ENCODE results near the gene SLC2A13. TPM values are rescaled to one million over a fixed set of nuclear protein-coding genes. Genes with fewer than 3 reads are reported as not detected.
"Not testable (repeated sequence)": the region's sequence is repeated elsewhere in the genome, so short reads cannot be mapped to it uniquely, and the experiment has no call there.

SLC2A13 gene
- total RNA-seq, 1 donor from 2014 or later, result 6.9 TPM

- no peak for DNase-seq (ENCODE audit: low read depth in 2 of 2)
These were observed 291.3 kb downstream of the SLC2A13 start for GRCh38 chr12:39814626-39815025.

DNA sequence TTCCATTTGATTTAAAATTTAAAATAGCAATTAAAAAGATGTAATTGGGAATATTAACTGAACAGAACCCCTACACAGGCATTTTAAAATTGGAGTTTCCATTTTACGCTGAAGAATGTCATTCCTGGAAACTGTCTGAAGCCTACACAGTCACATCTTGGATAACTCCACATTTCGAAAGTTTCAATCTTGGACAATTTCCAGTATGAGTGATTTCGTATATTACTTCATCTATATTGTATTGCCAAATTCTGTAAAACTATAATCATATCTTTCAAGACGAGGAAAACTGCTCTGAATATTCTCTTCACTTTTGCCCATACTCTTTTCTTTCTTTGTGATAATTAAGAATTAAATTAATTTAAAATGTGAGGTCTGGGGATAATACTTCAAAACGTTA is 292.1 kb downstream of the SLC2A13 start:
- no peak for DNase-seq (ENCODE audit: low read depth in 2 of 2)

DNA sequence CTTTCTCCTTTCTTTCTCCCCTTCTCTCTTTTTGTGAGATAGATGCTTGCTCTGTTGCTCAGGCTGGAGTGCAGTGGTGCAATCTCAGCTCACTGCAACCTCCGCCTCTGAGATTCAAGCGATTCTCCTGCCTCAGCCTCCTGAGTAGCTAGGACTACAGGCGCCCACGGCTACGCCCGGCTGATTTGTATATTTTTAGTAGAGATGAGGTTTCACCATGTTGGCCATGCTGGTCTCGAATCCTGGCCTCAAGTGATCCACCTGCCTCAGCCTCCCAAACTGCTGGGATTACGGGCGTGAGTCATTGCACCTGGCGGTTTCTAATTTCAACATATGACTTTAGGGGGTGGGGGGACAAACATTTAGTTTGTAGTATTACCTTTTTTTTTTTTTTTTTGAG is 293.4 kb downstream of the SLC2A13 start:
- DNase-seq (ENCODE audit: low read depth in 2 of 2), result not testable (repeated sequence)

DNA sequence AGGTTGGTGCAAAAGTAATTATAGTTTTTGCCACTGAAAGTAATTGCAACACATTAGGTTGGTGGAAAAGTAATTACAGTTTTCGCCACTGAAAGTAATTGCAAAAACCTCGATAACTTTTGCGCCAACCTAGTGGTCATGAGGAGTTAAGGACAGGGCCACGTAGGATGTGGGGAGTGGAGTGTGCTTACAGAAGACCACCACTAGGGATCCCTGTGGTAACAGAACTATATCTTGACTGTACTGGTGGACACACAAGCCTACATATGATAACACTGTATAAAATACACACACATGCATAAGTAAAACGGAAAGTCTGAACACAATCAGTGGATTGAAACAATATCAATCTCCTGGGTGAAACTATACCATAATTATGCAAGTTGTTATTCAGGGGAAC is 298.8 kb downstream of the SLC2A13 start:
- peak; percentile 10 to 37 for DNase-seq (ENCODE audit: low read depth in 2 of 2)

- DNase-seq (ENCODE audit: low read depth in 2 of 2), result no peak
These were observed 300.2 kb downstream of the SLC2A13 start for GRCh38 chr12:39805651-39806050.

GRCh38 chr12:39804898-39805297 is 301.0 kb downstream of the SLC2A13 start:
- no peak for DNase-seq (ENCODE audit: low read depth in 2 of 2)

- DNase-seq (ENCODE audit: low read depth in 2 of 2), result no peak
These were observed 301.4 kb downstream of the SLC2A13 start for GRCh38 chr12:39804479-39804878.

GRCh38 chr12:39803151-39803550 is 302.7 kb downstream of the SLC2A13 start:
- no peak for DNase-seq (ENCODE audit: low read depth in 2 of 2)

- DNase-seq (ENCODE audit: low read depth in 2 of 2), result no peak
These were observed 306.9 kb downstream of the SLC2A13 start for GRCh38 chr12:39798977-39799376.

GRCh38 chr12:39798429-39798828 is 307.5 kb downstream of the SLC2A13 start:
- no peak for DNase-seq (ENCODE audit: low read depth in 2 of 2)

DNA sequence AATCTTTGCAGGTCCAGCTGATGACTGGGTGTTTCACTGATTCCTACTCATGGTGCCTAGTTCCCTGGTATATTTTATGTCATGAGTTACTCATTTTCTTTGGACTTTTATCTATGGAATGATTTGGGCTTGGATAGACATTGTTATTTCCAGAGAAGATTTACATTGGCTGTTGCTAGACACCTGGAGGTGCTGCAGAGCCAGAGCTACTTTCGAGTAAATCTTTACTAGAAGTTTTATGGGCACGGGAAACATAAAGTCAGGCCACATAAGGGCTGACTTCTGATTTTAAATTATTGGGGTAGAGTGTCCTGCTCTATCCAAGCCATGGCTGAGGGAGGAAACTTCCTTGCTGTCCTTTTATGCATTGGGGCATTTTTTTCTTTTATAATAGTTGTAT is 310.4 kb downstream of the SLC2A13 start:
- no peak for DNase-seq (ENCODE audit: low read depth in 2 of 2)

- no peak for DNase-seq (ENCODE audit: low read depth in 2 of 2)
These were observed 312.9 kb downstream of the SLC2A13 start for GRCh38 chr12:39792938-39793337.

DNA sequence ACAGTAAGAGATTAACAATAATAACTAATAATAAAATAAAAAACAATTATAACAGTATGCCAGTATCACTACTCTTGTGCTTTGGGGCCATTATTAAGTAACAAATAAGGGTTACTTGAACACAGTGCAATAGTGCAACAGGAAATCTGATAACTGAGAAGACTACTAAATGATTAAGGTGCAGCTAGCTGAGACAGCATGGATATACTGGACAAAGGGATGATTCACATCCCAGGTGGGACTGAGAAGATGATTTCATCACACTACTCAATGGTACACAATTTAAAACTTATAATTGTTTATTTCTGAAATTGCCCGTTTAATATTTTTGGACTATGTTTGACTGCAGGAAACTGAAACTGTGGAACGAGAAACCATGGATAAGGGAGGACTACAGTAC is 317.6 kb downstream of the SLC2A13 start:
- DNase-seq (ENCODE audit: low read depth in 2 of 2), result no peak

DNA sequence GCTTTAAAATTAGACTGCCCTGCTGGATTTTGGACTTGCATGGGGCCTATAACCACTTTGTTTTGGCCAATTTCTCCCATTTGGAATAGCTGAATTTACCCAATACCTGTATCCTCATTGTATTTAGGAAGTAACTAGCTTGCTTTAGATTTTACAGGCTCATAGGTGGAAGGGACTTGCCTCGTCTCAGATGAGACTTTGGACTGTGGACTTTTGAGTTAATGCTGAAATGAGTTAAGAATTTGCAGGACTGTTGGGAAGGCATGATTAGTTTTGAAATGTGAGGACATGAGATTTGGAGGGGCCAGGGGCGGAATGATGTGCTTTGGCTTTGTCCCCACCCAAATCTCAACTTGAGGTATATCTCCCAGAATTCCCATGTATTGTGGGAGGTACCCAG is 320.1 kb downstream of the SLC2A13 start:
- not testable (repeated sequence) for DNase-seq (ENCODE audit: low read depth in 2 of 2)

- DNase-seq (ENCODE audit: low read depth in 2 of 2), result no peak
These were observed 323.8 kb downstream of the SLC2A13 start for GRCh38 chr12:39782026-39782545.

DNA sequence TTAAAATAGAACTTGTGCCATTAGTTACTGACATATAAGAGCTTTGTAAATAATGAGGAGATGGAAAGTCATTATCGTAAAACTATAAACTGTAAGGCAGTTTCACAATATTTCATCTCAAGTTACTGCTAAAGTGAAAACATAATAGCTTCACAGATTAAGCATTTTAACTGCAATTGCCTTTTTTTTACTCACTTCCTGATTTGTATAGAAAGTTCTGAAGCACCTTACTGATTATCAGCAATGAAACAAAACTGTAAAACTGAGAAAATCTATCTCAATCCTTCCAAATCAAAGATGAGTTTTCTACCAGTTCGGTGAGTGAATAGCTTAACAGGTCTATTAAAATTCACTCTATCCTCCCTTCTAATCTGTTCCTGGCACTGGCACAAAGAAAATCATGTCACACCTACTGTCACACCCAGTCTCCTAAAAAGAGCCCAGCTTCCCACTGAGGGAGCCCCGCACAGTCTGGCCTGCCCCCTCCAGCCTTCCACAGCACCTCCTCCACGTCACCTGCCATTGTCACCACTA is 324.9 kb downstream of the SLC2A13 start:
- DNase-seq (ENCODE audit: low read depth in 2 of 2), result no peak

GRCh38 chr12:39780411-39780912 is 325.4 kb downstream of the SLC2A13 start:
- DNase-seq (ENCODE audit: low read depth in 2 of 2), result no peak

DNA sequence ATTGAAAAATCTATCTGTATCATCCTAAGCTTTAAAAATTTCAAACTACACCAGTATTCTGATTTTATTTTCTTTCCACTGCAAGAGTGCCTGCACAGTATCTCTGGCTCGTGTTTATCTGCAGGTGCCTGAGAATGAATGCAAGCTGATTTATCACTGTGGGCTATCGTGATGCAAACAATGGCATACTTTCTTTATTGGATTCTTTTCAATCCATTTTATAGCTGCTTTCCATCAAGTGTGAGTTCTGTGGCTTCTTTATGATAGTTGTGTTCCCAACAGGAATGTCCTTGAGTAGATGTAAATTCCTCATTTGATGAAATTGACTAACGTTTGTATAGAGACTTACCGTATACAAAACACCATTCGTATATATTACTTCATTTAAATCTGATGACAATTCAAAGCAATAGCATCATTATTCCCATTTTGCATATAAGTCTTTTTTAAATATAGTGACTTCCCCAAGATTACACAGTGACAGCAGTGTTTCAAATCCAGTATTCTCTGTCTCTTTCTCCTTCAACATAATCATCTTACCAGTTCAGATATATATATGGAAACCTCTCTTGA is 326.0 kb downstream of the SLC2A13 start:
- DNase-seq (ENCODE audit: low read depth in 2 of 2), result no peak

GRCh38 chr12:39777465-39777864 is 328.4 kb downstream of the SLC2A13 start:
- DNase-seq (ENCODE audit: low read depth in 2 of 2), result no peak

GRCh38 chr12:39773266-39773665 is 332.6 kb downstream of the SLC2A13 start:
- DNase-seq (ENCODE audit: low read depth in 2 of 2), result no peak

GRCh38 chr12:39772821-39773259 is 333.0 kb downstream of the SLC2A13 start:
- no peak for DNase-seq (ENCODE audit: low read depth in 2 of 2)

GRCh38 chr12:39771456-39771855 is 334.4 kb downstream of the SLC2A13 start:
- DNase-seq (ENCODE audit: low read depth in 2 of 2), result no peak

DNA sequence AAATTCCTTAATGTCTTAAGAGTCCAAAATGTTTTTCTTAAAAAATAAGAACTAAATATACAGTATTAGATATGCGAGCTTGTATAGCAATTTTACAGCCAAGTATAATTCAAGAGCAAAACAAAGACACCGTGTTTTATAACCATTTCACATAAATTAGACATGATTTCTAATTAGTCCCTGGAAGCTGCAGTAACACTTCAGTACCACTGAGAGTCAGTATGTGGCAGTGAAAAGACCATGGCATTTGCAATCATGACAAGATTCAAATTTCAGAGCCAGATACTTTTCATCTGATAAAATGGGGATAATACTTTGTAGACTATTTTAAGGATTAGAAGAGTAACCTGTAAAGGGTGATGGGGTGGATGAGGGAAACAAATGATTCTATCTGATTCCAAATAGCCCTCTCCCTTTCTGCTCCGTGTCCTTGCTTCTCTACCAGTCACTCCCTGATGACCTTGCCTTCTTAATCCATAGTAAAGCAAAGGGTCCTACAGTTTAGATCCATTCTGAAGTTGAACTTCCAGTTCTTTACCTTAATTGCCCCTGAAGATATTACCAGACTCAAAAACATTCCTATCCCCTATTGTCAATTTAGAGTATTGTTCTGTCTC is 340.8 kb downstream of the SLC2A13 start:
- DNase-seq (ENCODE audit: low read depth in 2 of 2), result peak; percentile 65 to 73

Measured in lung microvascular endothelial cell (primary cell).